Measurements from ENCODE around the gene TNFRSF18. TPM values are rescaled to one million over a fixed set of nuclear protein-coding genes. Genes with fewer than 3 reads are reported as not detected.
A peak's percentile ranks its signal among the peaks of the same experiment; 100 is the strongest.

Gene TNFRSF18
- total RNA-seq: 100 to 1,000 TPM; 126 to 135 TPM

- H3K36me3 Mint-ChIP-seq (ENCODE audit: low read depth): peaks cover 14% of the 10 kb centered on the region
- ATAC-seq (peak; percentile 11), DNase-seq (peak; percentile 70)
- ChIA-PET POLR2A (interaction anchor here (0.5 to 3.7 kb wide), 7 partner anchors 9 to 90 kb away, joined by 3 to 18 read pairs (median 3); partner anchors contain the start of gene TNFRSF4), CTCF (interaction anchor here (1.4 to 3.7 kb wide), 2 partner anchors 44 to 84 kb away, joined by 3 to 20 read pairs; no protein-coding TSS in a partner anchor)
- H3K9me3 Mint-ChIP-seq: no peaks in the 10 kb centered on the region
- peaks cover 31% of the 10 kb centered on the region for H3K4me1 Mint-ChIP-seq (ENCODE audit: low read depth)
- peak within 1 kb of the TSS; percentile 98 for H3K27ac Mint-ChIP-seq
- peak within 1 kb of the TSS; percentile 79 for H3K4me3 Mint-ChIP-seq
- intact Hi-C loops (cut with micrococcal nuclease): loop anchor here (10.0 kb wide), 1 partner anchor 62 kb away; no protein-coding TSS in a partner anchor
- TF ChIP-seq CTCF (IDR thresholded peaks at IDR 0.05): no peak
- H3K27me3 Mint-ChIP-seq: no peaks in the 10 kb centered on the region
Observed at GRCh38 chr1:1206376-1206965, at the start of gene TNFRSF18. Gene TNFRSF18 (minus strand): TSS chr1:1206592. CDS start chr1:1206571, 21 bp downstream.

GRCh38 chr1:1255611-1256010 is 49.2 kb upstream of the TNFRSF18 start:
- ChIA-PET POLR2A (interaction anchor here (0.8 to 1.6 kb wide), 4 partner anchors 21 to 56 kb away, joined by 3 to 6 read pairs (median 3); no protein-coding TSS in a partner anchor), CTCF (no interaction called here)
- no peak for DNase-seq
- ATAC-seq: no peak
- Mint-ChIP-seq H3K27me3 (no peaks in the 10 kb centered on the region), H3K9me3 (no peaks in the 10 kb centered on the region), H3K27ac (no peak overlapping the region), H3K36me3 (ENCODE audit: low read depth) (peaks cover 41% of the 10 kb centered on the region), H3K4me1 (ENCODE audit: low read depth) (peaks cover 6% of the 10 kb centered on the region), H3K4me3 (no peak overlapping the region)
- intact Hi-C loops (cut with micrococcal nuclease): no loop called here
- no peak for TF ChIP-seq CTCF (IDR thresholded peaks at IDR 0.05)

- H3K4me1 Mint-ChIP-seq (ENCODE audit: low read depth): peaks cover 10% of the 10 kb centered on the region
- TF ChIP-seq CTCF (IDR thresholded peaks at IDR 0.05): no peak
- no peak for DNase-seq
- intact Hi-C loops (cut with micrococcal nuclease): no loop called here
- POLR2A ChIA-PET: interaction anchor here (0.6 to 1.6 kb wide), 5 partner anchors 21 to 61 kb away, joined by 3 to 6 read pairs (median 3); no protein-coding TSS in a partner anchor
- no peak overlapping the region for H3K27ac Mint-ChIP-seq
- no peak for ATAC-seq
- H3K4me3 Mint-ChIP-seq: no peak overlapping the region
- no peaks in the 10 kb centered on the region for H3K9me3 Mint-ChIP-seq
- peaks cover 42% of the 10 kb centered on the region for H3K36me3 Mint-ChIP-seq (ENCODE audit: low read depth)
- CTCF ChIA-PET: no interaction called here
- no peaks in the 10 kb centered on the region for H3K27me3 Mint-ChIP-seq
Observed at GRCh38 chr1:1255078-1255477, 48.7 kb upstream of the TNFRSF18 start.

- CTCF ChIA-PET: no interaction called here
- ATAC-seq (no peak), DNase-seq (no peak)
- Mint-ChIP-seq H3K27ac (no peak overlapping the region), H3K4me3 (no peak overlapping the region), H3K9me3 (no peaks in the 10 kb centered on the region), H3K4me1 (ENCODE audit: low read depth) (peaks cover 15% of the 10 kb centered on the region), H3K27me3 (no peaks in the 10 kb centered on the region), H3K36me3 (ENCODE audit: low read depth) (peaks cover 37% of the 10 kb centered on the region)
- no peak for TF ChIP-seq CTCF (IDR thresholded peaks at IDR 0.05)
- POLR2A ChIA-PET: interaction anchor here (0.6 to 1.6 kb wide), 5 partner anchors 20 to 61 kb away, joined by 3 to 6 read pairs (median 3); no protein-coding TSS in a partner anchor
- intact Hi-C loops (cut with micrococcal nuclease): no loop called here
Observed at GRCh38 chr1:1254667-1254998, 48.2 kb upstream of the TNFRSF18 start.

GRCh38 chr1:1253972-1254666 is 47.7 kb upstream of the TNFRSF18 start:
- H3K9me3 Mint-ChIP-seq: no peaks in the 10 kb centered on the region
- intact Hi-C loops (cut with micrococcal nuclease): no loop called here

More at GRCh38 chr1:1253972-1254666, 47.7 kb upstream of the TNFRSF18 start:
- CTCF ChIA-PET: no interaction called here
- peaks cover 16% of the 10 kb centered on the region for H3K4me1 Mint-ChIP-seq (ENCODE audit: low read depth)
- ATAC-seq (no peak), DNase-seq (no peak)
- no peak overlapping the region for H3K27ac Mint-ChIP-seq
- no peak overlapping the region for H3K4me3 Mint-ChIP-seq
- no peak for TF ChIP-seq CTCF (IDR thresholded peaks at IDR 0.05)
- POLR2A ChIA-PET: interaction anchor here (0.6 kb wide), 1 partner anchor 60 kb away, joined by 3 read pairs; no protein-coding TSS in a partner anchor
- H3K27me3 Mint-ChIP-seq: no peaks in the 10 kb centered on the region
- H3K36me3 Mint-ChIP-seq (ENCODE audit: low read depth): peaks cover 33% of the 10 kb centered on the region

Measured in activated CD8-positive, alpha-beta T cell treated with anti-CD3 and anti-CD28 coated beads for 36 hours (primary cell).